Measurements from ENCODE around the gene RNF31.

DNA sequence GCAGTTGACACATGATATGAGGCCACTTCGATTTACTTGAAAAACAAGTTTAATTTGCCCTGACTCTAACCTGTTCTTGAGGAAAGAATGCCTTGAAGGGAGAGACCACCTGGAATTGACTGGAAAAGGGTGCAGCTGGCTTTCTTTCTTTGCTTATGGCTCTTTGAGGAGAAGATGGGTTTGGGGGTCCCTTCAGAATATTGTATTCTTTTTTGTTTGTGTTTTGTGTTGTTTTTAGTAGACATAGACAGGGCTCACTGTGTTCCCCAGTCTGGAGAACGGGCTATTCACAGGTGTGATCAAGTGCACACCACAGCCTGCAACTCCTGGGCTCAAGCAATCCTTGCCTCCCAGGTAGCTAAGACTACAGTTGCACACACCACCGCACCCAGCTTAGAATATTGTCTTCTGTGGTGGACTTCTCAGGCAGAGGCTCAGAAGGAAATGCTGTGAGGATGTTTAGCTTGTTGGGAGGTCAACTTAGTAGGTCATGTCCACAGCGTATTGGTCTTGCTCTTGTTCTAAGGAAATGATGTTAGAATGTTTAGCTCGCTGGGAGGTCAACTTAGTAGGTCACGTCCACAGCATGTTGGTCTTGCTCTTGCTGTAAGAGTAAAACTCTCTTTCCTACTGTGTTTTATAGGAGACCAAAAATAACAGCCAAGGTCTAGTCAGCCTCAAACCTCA is 31.0 kb upstream of the RNF31 start:
- TF ChIP-seq, protein P1, sequence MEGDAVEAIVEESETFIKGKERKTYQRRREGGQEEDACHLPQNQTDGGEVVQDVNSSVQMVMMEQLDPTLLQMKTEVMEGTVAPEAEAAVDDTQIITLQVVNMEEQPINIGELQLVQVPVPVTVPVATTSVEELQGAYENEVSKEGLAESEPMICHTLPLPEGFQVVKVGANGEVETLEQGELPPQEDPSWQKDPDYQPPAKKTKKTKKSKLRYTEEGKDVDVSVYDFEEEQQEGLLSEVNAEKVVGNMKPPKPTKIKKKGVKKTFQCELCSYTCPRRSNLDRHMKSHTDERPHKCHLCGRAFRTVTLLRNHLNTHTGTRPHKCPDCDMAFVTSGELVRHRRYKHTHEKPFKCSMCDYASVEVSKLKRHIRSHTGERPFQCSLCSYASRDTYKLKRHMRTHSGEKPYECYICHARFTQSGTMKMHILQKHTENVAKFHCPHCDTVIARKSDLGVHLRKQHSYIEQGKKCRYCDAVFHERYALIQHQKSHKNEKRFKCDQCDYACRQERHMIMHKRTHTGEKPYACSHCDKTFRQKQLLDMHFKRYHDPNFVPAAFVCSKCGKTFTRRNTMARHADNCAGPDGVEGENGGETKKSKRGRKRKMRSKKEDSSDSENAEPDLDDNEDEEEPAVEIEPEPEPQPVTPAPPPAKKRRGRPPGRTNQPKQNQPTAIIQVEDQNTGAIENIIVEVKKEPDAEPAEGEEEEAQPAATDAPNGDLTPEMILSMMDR (IDR thresholded peaks at IDR 0.05): no peak
- no peak for TF ChIP-seq POLR2AphosphoS5 (IDR thresholded peaks at IDR 0.05)
